SK-N-SH (cell line): ENCODE data around the gene SFTPB. TPM values are rescaled to one million over a fixed set of nuclear protein-coding genes. Genes with fewer than 3 reads are reported as not detected.

Experiments used
- CTCF ChIA-PET: fragments of 300-600, 350-600 bp; formaldehyde crosslinking; extraction: SDS; loops from one replicate; lab custom pipeline; 2021; lab: Yijun Ruan, JAX
- POLR2A ChIA-PET: fragments of 350-600 bp; sonication (Branson Sonifier 250); formaldehyde crosslinking; extraction: SDS; loops from one replicate; lab custom pipeline; 2020; ENCODE audit warnings: antibody characterized with exemption, inconsistent platforms; lab: Yijun Ruan, JAX
- DNase-seq: peaks from one replicate; pipeline ENCODE4 v3.0.0; 2012
- H2AFZ ChIP-seq: fragments of 200-600 bp; sonication (generic); 2 replicates; pipeline ENCODE4 v1.8.1; 2016; ENCODE audit warnings: antibody characterized with exemption, mild to moderate bottlenecking, low read depth
- H3F3A ChIP-seq: fragments of 200-600 bp; sonication (generic); replicated peaks from 2 replicates; pipeline ENCODE3; 2016; ENCODE audit warnings: antibody characterized with exemption, mild to moderate bottlenecking; ENCODE audit not compliant: insufficient read depth
- H3K27ac ChIP-seq, 2 experiments: fragments of 200-500 bp in 1 of 2; fragments of 200-600 bp in 1 of 2; sonication (Bioruptor generic) in 1 of 2; sonication (generic), shearing (Covaris generic) in 1 of 2; 2 replicates each; pipeline versions ENCODE4 v1.5.1 to v1.6.1; 2014 to 2016; ENCODE audit warnings: low read depth in 2 of 2, inconsistent platforms in 1 of 2, low read length in 1 of 2, mild to moderate bottlenecking in 1 of 2, mixed read lengths in 1 of 2
- H3K27me3 ChIP-seq: fragments of 200-600 bp; sonication (generic), shearing (Covaris generic); 2 replicates; pipeline ENCODE4 v1.6.1; 2016; ENCODE audit warnings: mixed run types; ENCODE audit not compliant: insufficient read depth
- H3K36me3 ChIP-seq, 2 experiments: fragments of 200-500 bp in 1 of 2; fragments of 200-600 bp in 1 of 2; sonication (Bioruptor generic) in 1 of 2; sonication (generic) in 1 of 2; replicated peaks in 1 of 2; 2 replicates each; pipeline versions ENCODE3 to v1.5.1; 2014 to 2016; ENCODE audit warnings: low read length in 1 of 2, mild to moderate bottlenecking in 1 of 2; ENCODE audit not compliant: insufficient read depth in 2 of 2, control insufficient read depth in 1 of 2
- H3K4me1 ChIP-seq, 2 experiments: fragments of 200-500 bp in 1 of 2; fragments of 200-600 bp in 1 of 2; sonication (Bioruptor generic) in 1 of 2; sonication (generic), shearing (Covaris generic) in 1 of 2; 2 replicates each; pipeline versions ENCODE4 v1.5.1 to v1.6.1; 2014 to 2016; ENCODE audit warnings: low read depth in 1 of 2, low read length in 1 of 2, mixed run types in 1 of 2; ENCODE audit not compliant: insufficient read depth in 2 of 2, control insufficient read depth in 1 of 2
- H3K4me2 ChIP-seq: fragments of 200-600 bp; sonication (generic), shearing (Covaris generic); 2 replicates; pipeline ENCODE4 v1.6.1; 2017; ENCODE audit warnings: mixed run types
- H3K4me3 ChIP-seq, 2 experiments: fragments of 200-500 bp in 1 of 2; fragments of 200-600 bp in 1 of 2; sonication (Bioruptor generic) in 1 of 2; sonication (generic), shearing (Covaris generic) in 1 of 2; 2 replicates each; pipeline versions ENCODE4 v1.5.1 to v1.8.1; 2014 to 2016; ENCODE audit warnings: low read depth in 2 of 2, inconsistent platforms in 1 of 2, low read length in 1 of 2, mild to moderate bottlenecking in 1 of 2, mixed read lengths in 1 of 2, moderate library complexity in 1 of 2
- H3K79me2 ChIP-seq: fragments of 200-600 bp; sonication (generic); 2 replicates; pipeline ENCODE4 v1.8.1; 2017; ENCODE audit warnings: mild to moderate bottlenecking; ENCODE audit not compliant: insufficient read depth
- H3K9ac ChIP-seq: fragments of 200-600 bp; sonication (generic); 2 replicates; pipeline ENCODE4 v1.6.1; 2017; ENCODE audit warnings: mixed run types
- H3K9me2 ChIP-seq: fragments of 200-600 bp; sonication (generic); 2 replicates; pipeline ENCODE4 v1.6.1; 2017; ENCODE audit warnings: mixed run types
- H3K9me3 ChIP-seq: fragments of 200-600 bp; sonication (generic); 2 replicates; pipeline ENCODE4 v1.6.1; 2017; ENCODE audit warnings: mixed run types, mild to moderate bottlenecking, moderate library complexity
- H4K20me1 ChIP-seq: fragments of 200-600 bp; sonication (generic); 2 replicates; pipeline ENCODE4 v1.6.1; 2017; ENCODE audit warnings: mild to moderate bottlenecking, mixed run types; ENCODE audit not compliant: insufficient read depth
- CTCF ChIP-seq: fragments of 200-600 bp; sonication (generic); IDR thresholded peaks from 2 replicates; pipeline ENCODE4 v1.6.1; 2017; ENCODE audit warnings: antibody characterized with exemption, mild to moderate bottlenecking, moderate library complexity
- EZH2phosphoT487 ChIP-seq: fragments of 200-600 bp; sonication (generic); IDR thresholded peaks from 2 replicates; pipeline ENCODE4 v1.6.1; 2017; ENCODE audit warnings: low read depth, mixed run types, mild to moderate bottlenecking, antibody characterized with exemption, moderate library complexity, borderline replicate concordance
- FOSL2 ChIP-seq: IDR thresholded peaks from 2 replicates; pipeline ENCODE4 v1.4.0; 2012; ENCODE audit warnings: low read depth, mild to moderate bottlenecking, moderate library complexity, borderline replicate concordance
- GABPA ChIP-seq: IDR thresholded peaks from 2 replicates; pipeline ENCODE4 v1.4.0; 2012; ENCODE audit warnings: low read depth, mild to moderate bottlenecking
- JUND ChIP-seq: IDR thresholded peaks from 2 replicates; pipeline ENCODE4 v1.4.0; 2012
- MEF2A ChIP-seq: IDR thresholded peaks from 2 replicates; pipeline ENCODE4 v1.4.0; 2012; ENCODE audit warnings: low read depth, borderline replicate concordance
- NFIC ChIP-seq: IDR thresholded peaks from 2 replicates; pipeline ENCODE4 v1.4.0; 2012; ENCODE audit warnings: borderline replicate concordance
- RAD21 ChIP-seq: IDR thresholded peaks from 2 replicates; pipeline ENCODE4 v1.6.1; 2012; ENCODE audit warnings: mild to moderate bottlenecking, low read length
- RFX5 ChIP-seq: IDR thresholded peaks from 2 replicates; pipeline ENCODE4 v1.6.1; 2012; ENCODE audit warnings: mild to moderate bottlenecking, improper control_type of control experiment, low read length
- TAF1 ChIP-seq: IDR thresholded peaks from 2 replicates; pipeline ENCODE4 v1.6.1; 2012; ENCODE audit warnings: low read depth, mild to moderate bottlenecking, low read length, moderate library complexity, borderline replicate concordance
- YY1 ChIP-seq: IDR thresholded peaks from 2 replicates; pipeline ENCODE4 v1.4.0; 2012; ENCODE audit warnings: low read depth, mild to moderate bottlenecking
- WGBS: methylation state at CpG from one replicate; pipeline ENCODE4 v1.1.6; 2017; ENCODE audit warnings: low lambda C conversion rate; 5-methylcytosine and 5-hydroxymethylcytosine counted together
- polyA plus RNA-seq, 3 experiments: library from polyadenylated mRNA; depleted of rRNA; stranded (reverse); fragments of >200 nt; gene quantifications; 2 replicates each; pipeline ENCODE4 v1.2.3, GENCODE V29; 2012
- TF ChIP-seq, protein P1 (sequence below): IDR thresholded peaks from 2 replicates; pipeline ENCODE4 v1.4.0; 2012; ENCODE audit warnings: low read depth, borderline replicate concordance

SFTPB gene
- polyA plus RNA-seq, 1 of the 3 experiments (the other 2 are of a cell fraction): not detected

DNA sequence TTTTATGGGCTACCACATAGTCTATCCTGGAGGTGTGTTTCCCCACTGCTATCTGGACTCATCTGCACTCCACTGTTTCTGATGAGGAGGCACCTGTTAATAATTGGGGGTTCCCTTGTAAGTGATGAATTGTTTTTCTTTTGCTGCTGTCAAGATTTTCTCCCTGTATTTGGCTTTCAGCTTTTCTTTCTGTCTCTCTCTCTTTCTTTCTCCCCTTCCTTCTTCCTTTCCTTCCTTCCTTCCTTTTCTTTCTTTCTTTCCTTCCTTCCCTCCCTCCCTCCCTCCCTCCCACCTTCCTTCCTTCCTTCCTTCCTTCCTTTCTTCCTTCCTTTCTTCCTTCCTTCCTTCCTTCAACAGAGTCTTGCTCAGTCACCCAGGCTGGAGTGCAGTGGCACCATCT lies 35.3 kb upstream of the SFTPB start:
- no peaks in the 10 kb centered on the region for H3K9me3 ChIP-seq
- no peak for DNase-seq
- TF ChIP-seq, protein P1, sequence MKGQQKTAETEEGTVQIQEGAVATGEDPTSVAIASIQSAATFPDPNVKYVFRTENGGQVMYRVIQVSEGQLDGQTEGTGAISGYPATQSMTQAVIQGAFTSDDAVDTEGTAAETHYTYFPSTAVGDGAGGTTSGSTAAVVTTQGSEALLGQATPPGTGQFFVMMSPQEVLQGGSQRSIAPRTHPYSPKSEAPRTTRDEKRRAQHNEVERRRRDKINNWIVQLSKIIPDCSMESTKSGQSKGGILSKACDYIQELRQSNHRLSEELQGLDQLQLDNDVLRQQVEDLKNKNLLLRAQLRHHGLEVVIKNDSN: no peak
- TF ChIP-seq GABPA: no peak
- H3K27me3 ChIP-seq: no peaks in the 10 kb centered on the region
- H3K4me2 ChIP-seq: no peak overlapping the region
- H2AFZ ChIP-seq: no peak overlapping the region
- H3K27ac ChIP-seq: no peak overlapping the region
- H3K4me3 ChIP-seq: no peak overlapping the region
- H3K9ac ChIP-seq: no peak overlapping the region
- H3K9me2 ChIP-seq: no peaks in the 10 kb centered on the region
- H4K20me1 ChIP-seq: no peaks in the 10 kb centered on the region
- H3K4me1 ChIP-seq: peaks cover 0 to 11% of the 10 kb centered on the region in 2 experiments; a peak in 2 of 4 replicates
- no peaks in the 10 kb centered on the region for H3K36me3 ChIP-seq
- POLR2A ChIA-PET: no interaction called here
- CTCF ChIA-PET: interaction anchor here (1.2 to 8.1 kb wide), 5 partner anchors 9 to 111 kb away, joined by 3 to 91 read pairs (median 12); partner anchors contain the start of gene GNLY
- peaks cover 15% of the 10 kb centered on the region for H3F3A ChIP-seq
- H3K79me2 ChIP-seq: no peaks in the 10 kb centered on the region

DNA sequence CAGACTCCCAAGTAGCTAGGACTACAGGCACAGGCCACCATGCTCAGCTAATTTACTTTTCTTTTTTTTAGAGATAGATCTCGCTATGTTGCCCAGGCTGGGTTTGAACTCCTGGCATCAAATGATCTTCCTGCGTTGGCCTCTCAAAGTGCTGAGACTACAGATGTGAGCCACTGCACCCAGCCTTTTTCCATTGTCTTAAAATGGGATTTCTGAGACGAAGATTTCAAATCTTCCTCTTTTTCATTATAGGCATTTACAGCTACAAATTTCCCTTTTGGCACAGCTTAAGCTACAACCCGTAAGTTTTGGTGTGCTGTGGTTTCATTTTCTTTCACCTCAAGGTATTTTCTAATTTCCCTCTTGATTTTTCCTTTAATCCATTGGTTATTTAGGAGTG lies 34.8 kb upstream of the SFTPB start:
- peaks cover 15% of the 10 kb centered on the region for H3F3A ChIP-seq
- H3K9me2 ChIP-seq: no peaks in the 10 kb centered on the region
- WGBS: 85% methylated on average over 4 of the region's 4 CpGs

More for the DNA sequence above, 34.8 kb upstream of the SFTPB start:
- POLR2A ChIA-PET: no interaction called here
- Histone ChIP-seq H3K9me3 (no peaks in the 10 kb centered on the region), H3K4me2 (peak overlapping the region; percentile 17; the same call in 1 of the 2 replicates), H3K27ac (peak overlapping the region in 1 of 2 experiments; percentile 56; a peak in 2 of 4 replicates), H2AFZ (no peak overlapping the region), H3K9ac (no peak overlapping the region), H4K20me1 (no peaks in the 10 kb centered on the region), H3K4me3 (no peak overlapping the region), H3K27me3 (no peaks in the 10 kb centered on the region), H3K4me1 (peaks cover 0 to 11% of the 10 kb centered on the region in 2 experiments; a peak in 2 of 4 replicates), H3K36me3 (no peaks in the 10 kb centered on the region)
- CTCF ChIA-PET: interaction anchor here (0.6 to 3.6 kb wide), 3 partner anchors 15 to 250 kb away, joined by 3 to 12 read pairs (median 5); no protein-coding TSS in a partner anchor
- DNase-seq: no peak
- TF ChIP-seq RFX5: no peak
- TF ChIP-seq CTCF: no peak
- TF ChIP-seq EZH2phosphoT487: no peak
- TF ChIP-seq FOSL2: no peak
- TF ChIP-seq TAF1: no peak
- no peak for TF ChIP-seq RAD21
- no peak for TF ChIP-seq JUND
- TF ChIP-seq MEF2A: no peak
- TF ChIP-seq NFIC: no peak
- no peak for TF ChIP-seq YY1
- TF ChIP-seq, all 33 proteins: peak for 0
- H3K79me2 ChIP-seq: no peaks in the 10 kb centered on the region
